ENCODE measurements around the gene NKAPD1. TPM values are rescaled to one million over a fixed set of nuclear protein-coding genes. Genes with fewer than 3 reads are reported as not detected.

The NKAPD1 gene
- total RNA-seq (2022; extraction: Qiagen RNA extraction; ENCODE audit: low read depth): 13.2 to 19.3 TPM (median 13.8 TPM) in 5 replicates

GRCh38 chr11:112073941-112074811 is at the start of gene NKAPD1, which contains the start of gene PIH1D2:
NKAPD1 (plus strand) TSS chr11:112074299; CDS start chr11:112075575, 1,276 bp downstream.
PIH1D2 (minus strand) TSS chr11:112074017; CDS start chr11:112073174, 843 bp downstream.

DNA sequence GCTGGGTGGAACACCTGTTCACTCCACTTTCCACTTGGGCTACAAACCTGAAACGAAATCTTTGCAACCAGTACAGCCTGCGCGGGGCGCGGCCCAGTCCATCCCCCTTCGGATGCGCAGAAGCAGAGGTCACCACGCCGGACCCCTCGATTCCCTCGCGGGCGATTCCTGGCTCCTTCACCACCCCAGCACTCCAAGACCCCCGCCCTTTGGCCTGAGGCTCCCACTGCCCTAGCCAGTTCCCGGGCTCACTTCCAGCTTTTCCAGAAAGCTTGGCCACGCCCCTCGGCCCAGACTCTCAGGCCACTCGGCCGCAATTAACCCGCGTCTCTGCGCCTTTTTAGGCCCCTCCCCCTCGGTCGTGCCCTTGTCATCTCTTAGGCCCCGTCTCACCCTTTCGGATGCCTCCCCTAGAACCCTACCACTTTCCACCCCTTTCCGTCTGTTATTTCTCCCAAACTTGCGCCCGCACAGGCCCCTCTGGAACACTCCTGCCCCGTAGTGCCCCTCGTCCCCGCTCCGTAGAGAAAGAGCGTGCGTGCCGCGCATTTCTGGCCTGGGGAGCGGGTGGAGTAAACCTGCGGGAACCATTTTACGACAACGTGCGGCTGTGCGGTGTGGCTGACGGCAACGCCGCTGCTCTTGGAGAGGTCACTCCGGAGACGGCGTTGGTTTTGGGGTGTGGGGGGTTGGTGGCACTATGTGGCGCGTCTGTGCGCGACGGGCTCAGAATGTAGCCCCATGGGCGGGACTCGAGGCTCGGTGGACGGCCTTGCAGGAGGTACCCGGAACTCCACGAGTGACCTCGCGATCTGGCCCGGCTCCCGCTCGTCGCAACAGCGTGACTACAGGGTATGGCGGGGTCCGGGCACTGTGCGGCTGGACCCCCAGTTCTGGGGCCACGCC is 49.1 kb upstream of the NKAPD1 start, which contains the start of gene DLAT:
Gene DLAT, plus strand, starts transcription at position 636 of the 906 bp plus-strand sequence. Its CDS starts 65 bp downstream, at position 701.

DNA sequence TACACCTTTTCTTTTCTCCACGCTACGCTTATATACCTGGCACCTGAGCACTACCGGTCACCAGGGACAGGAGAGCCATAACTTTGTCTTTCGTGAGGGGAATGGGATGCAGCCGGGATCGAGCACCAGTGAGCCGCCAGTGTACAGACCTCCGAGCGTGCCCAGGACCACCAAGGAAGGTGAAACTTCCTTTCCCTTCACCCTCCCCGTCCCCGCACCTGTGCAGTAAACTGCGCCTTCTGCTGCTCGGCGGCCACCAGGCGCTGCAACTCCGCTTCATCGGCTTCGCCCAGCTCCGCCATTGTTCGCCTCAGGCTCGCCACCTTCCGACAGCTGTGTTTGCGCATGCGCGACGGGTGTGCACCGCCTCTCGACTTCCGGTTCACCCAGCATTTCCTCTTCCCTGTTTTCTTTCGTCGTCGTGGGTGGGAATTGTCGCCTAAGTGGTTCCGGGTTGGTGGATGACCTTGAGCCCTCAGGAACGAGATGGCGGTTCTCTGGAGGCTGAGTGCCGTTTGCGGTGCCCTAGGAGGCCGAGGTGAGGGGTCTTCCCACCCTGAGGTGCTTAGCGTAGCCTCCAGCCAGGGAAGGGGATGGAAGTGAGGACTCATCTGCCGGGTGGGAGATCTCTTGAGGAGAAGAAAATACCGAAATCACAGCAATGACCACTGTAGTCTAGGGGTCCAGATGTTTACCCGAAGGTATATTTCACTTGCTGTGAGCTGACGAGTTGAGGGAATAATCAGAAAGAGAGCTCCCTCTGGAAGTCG is 12.5 kb downstream of the NKAPD1 start, which contains the start of the genes SDHD and TIMM8B:
Gene SDHD, plus strand, starts transcription at position 452 of the 770 bp plus-strand sequence. Its CDS starts 35 bp downstream, at position 487.
Gene TIMM8B, minus strand, starts transcription at position 335 of the 770 bp plus-strand sequence. Its CDS starts 33 bp downstream, at position 302.

Other genes with a start within 250 kb of the NKAPD1 start
- 18.5 to 24.5 TPM (median 19.5 TPM) in 5 replicates for gene ALG9, start 202.7 kb upstream of the NKAPD1 start, total RNA-seq (2022; extraction: Qiagen RNA extraction; ENCODE audit: low read depth)
- gene FDXACB1, start 195.1 kb upstream of the NKAPD1 start, total RNA-seq (2022; extraction: Qiagen RNA extraction; ENCODE audit: low read depth): 1.5 to 2.0 TPM (median 1.7 TPM) in 5 replicates
- 29.9 to 36.9 TPM (median 32.5 TPM) in 5 replicates for gene CFAP68, start 194.8 kb upstream of the NKAPD1 start, total RNA-seq (2022; extraction: Qiagen RNA extraction; ENCODE audit: low read depth)
- 4.1 to 11.8 TPM (median 5.7 TPM) in 5 replicates for gene CRYAB, start 162.5 kb upstream of the NKAPD1 start, total RNA-seq (2022; extraction: Qiagen RNA extraction; ENCODE audit: low read depth)
- gene HSPB2, start 161.6 kb upstream of the NKAPD1 start, total RNA-seq (2022; extraction: Qiagen RNA extraction; ENCODE audit: low read depth): not detected in 5 replicates
- not detected in 5 replicates for gene C11orf52, start 155.4 kb upstream of the NKAPD1 start, total RNA-seq (2022; extraction: Qiagen RNA extraction; ENCODE audit: low read depth)
- 3.1 to 4.8 TPM (median 4.4 TPM) in 5 replicates for gene DIXDC1, start 137.0 kb upstream of the NKAPD1 start, total RNA-seq (2022; extraction: Qiagen RNA extraction; ENCODE audit: low read depth)
- gene DLAT, start 48.9 kb upstream of the NKAPD1 start, total RNA-seq (2022; extraction: Qiagen RNA extraction; ENCODE audit: low read depth): 24.1 to 33.2 TPM (median 27.0 TPM) in 5 replicates
- gene PIH1D2, start 282 bp upstream of the NKAPD1 start, total RNA-seq (2022; extraction: Qiagen RNA extraction; ENCODE audit: low read depth): 0.71 to 1.4 TPM (median 1.1 TPM) in 5 replicates
- gene TIMM8B, start 12.5 kb downstream of the NKAPD1 start, total RNA-seq (2022; extraction: Qiagen RNA extraction; ENCODE audit: low read depth): 65.4 to 79.6 TPM (median 72.5 TPM) in 5 replicates
- 62.4 to 88.2 TPM (median 65.8 TPM) in 5 replicates for gene SDHD, start 12.6 kb downstream of the NKAPD1 start, total RNA-seq (2022; extraction: Qiagen RNA extraction; ENCODE audit: low read depth)
- gene IL18, start 89.8 kb downstream of the NKAPD1 start, total RNA-seq (2022; extraction: Qiagen RNA extraction; ENCODE audit: low read depth): 83.8 to 101 TPM (median 94.5 TPM) in 5 replicates
- gene TEX12, start 93.1 kb downstream of the NKAPD1 start, total RNA-seq (2022; extraction: Qiagen RNA extraction; ENCODE audit: low read depth): not detected in 5 replicates
- gene BCO2, start 101.2 kb downstream of the NKAPD1 start, total RNA-seq (2022; extraction: Qiagen RNA extraction; ENCODE audit: low read depth): 0.79 to 1.3 TPM (median 0.95 TPM) in 5 replicates
- 29.3 to 33.8 TPM (median 30.9 TPM) in 5 replicates for gene PTS, start 152.1 kb downstream of the NKAPD1 start, total RNA-seq (2022; extraction: Qiagen RNA extraction; ENCODE audit: low read depth)
- not detected in 5 replicates for gene PLET1, start 186.6 kb downstream of the NKAPD1 start, total RNA-seq (2022; extraction: Qiagen RNA extraction; ENCODE audit: low read depth)

Measured in A549 treated with CpdA at 1 μM for 4 hours (cell line).